Activated B cell treated with CpG ODN at 0.5 μM for 24 hours (primary cell): ENCODE data around the gene C19orf53. TPM values are rescaled to one million over a fixed set of nuclear protein-coding genes. Genes with fewer than 3 reads are reported as not detected.

ENCODE experiments used
- ATAC-seq: fragments of 200-7000 bp; cut with Tn5 transposase; one replicate; pipeline ENCODE4 v1.10.0; 2021; ENCODE audit warnings: low read depth, mild to moderate bottlenecking, moderate library complexity
- CTCF ChIA-PET: fragments of 350-600 bp; sonication (Branson Sonifier 250); formaldehyde crosslinking; loops from one replicate; lab custom pipeline; 2021; ENCODE audit warnings: antibody characterized with exemption; lab: Charles Lee
- POLR2A ChIA-PET: fragments of 350-600 bp; sonication (Branson Sonifier 250); formaldehyde crosslinking; loops from one replicate; lab custom pipeline; 2021; ENCODE audit warnings: antibody characterized with exemption; lab: Charles Lee
- DNase-seq: peaks from one replicate; pipeline ENCODE4 v3.0.0; 2022
- H3K27ac Mint-ChIP-seq: one replicate; pipeline ENCODE4 v1.8.0; 2020; ENCODE audit warnings: mixed read lengths
- H3K27me3 Mint-ChIP-seq: one replicate; pipeline ENCODE4 v1.8.0; 2021; ENCODE audit warnings: mixed read lengths
- H3K36me3 Mint-ChIP-seq: one replicate; pipeline ENCODE4 v1.8.0; 2021; ENCODE audit warnings: low read depth, mixed read lengths
- H3K4me1 Mint-ChIP-seq: one replicate; pipeline ENCODE4 v1.8.0; 2021; ENCODE audit warnings: mixed read lengths
- H3K4me3 Mint-ChIP-seq: one replicate; pipeline ENCODE4 v1.8.0; 2020; ENCODE audit warnings: mild to moderate bottlenecking, mixed read lengths
- H3K9me3 Mint-ChIP-seq: one replicate; pipeline ENCODE4 v1.8.0; 2020; ENCODE audit warnings: mixed read lengths
- intact Hi-C: fragments of 100-400 bp; cut with micrococcal nuclease; formaldehyde crosslinking; loops from one replicate; pipeline ENCODE4 v1.15.1; 2024
- total RNA-seq: library from RNA; stranded (reverse); gene quantifications from 2 replicates; pipeline ENCODE4 v1.2.3, GENCODE V29; 2022
- TF ChIP-seq, protein P1 (sequence below): fragments of 200-600 bp; IDR thresholded peaks from one replicate; pipeline ENCODE4 v1.8.0; 2022; ENCODE audit warnings: antibody characterized with exemption, mild to moderate bottlenecking

The C19orf53 gene
- total RNA-seq, 1 donor from 2014 or later = 74.9 TPM

GRCh38 chr19:13795595-13796300 lies 21.5 kb downstream of the C19orf53 start:
- H3K36me3 Mint-ChIP-seq = no peaks in the 10 kb centered on the region
- peak overlapping the region; percentile 98 for H3K4me3 Mint-ChIP-seq
- H3K27me3 Mint-ChIP-seq = no peaks in the 10 kb centered on the region
- H3K27ac Mint-ChIP-seq = peak overlapping the region; percentile 77
- ATAC-seq = peak; percentile 34
- no peak for DNase-seq
- ChIA-PET POLR2A (interaction anchor here (0.6 to 2.5 kb wide), 21 partner anchors 8 to 722 kb away, joined by 3 to 29 read pairs (median 5); partner anchors contain the start of genes C19orf53, DNAJB1 and IL27RA), CTCF (interaction anchor here (1.6 to 2.1 kb wide), 3 partner anchors 12 to 67 kb away, joined by 6 to 11 read pairs (median 9); no protein-coding TSS in a partner anchor)
- H3K4me1 Mint-ChIP-seq = peaks cover 27% of the 10 kb centered on the region
- TF ChIP-seq, protein P1, sequence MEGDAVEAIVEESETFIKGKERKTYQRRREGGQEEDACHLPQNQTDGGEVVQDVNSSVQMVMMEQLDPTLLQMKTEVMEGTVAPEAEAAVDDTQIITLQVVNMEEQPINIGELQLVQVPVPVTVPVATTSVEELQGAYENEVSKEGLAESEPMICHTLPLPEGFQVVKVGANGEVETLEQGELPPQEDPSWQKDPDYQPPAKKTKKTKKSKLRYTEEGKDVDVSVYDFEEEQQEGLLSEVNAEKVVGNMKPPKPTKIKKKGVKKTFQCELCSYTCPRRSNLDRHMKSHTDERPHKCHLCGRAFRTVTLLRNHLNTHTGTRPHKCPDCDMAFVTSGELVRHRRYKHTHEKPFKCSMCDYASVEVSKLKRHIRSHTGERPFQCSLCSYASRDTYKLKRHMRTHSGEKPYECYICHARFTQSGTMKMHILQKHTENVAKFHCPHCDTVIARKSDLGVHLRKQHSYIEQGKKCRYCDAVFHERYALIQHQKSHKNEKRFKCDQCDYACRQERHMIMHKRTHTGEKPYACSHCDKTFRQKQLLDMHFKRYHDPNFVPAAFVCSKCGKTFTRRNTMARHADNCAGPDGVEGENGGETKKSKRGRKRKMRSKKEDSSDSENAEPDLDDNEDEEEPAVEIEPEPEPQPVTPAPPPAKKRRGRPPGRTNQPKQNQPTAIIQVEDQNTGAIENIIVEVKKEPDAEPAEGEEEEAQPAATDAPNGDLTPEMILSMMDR = no peak
- intact Hi-C loops = loop anchor here (1.0 to 10.0 kb wide), 7 partner anchors 21 to 342 kb away; partner anchors contain the start of genes ASF1B, C19orf53, MRI1 and PRKACA
- H3K9me3 Mint-ChIP-seq = no peaks in the 10 kb centered on the region

GRCh38 chr19:13796301-13797057 lies 22.2 kb downstream of the C19orf53 start:
- peak overlapping the region; percentile 83 for H3K4me3 Mint-ChIP-seq
- intact Hi-C loops = loop anchor here (5.0 to 10.0 kb wide), 2 partner anchors 318 to 341 kb away; partner anchors contain the start of genes ASF1B and PRKACA
- TF ChIP-seq, protein P1 = no peak
- DNase-seq (no peak), ATAC-seq (no peak)
- H3K4me1 Mint-ChIP-seq = peaks cover 27% of the 10 kb centered on the region
- no peaks in the 10 kb centered on the region for H3K36me3 Mint-ChIP-seq
- POLR2A ChIA-PET = interaction anchor here (0.5 to 2.5 kb wide), 9 partner anchors 9 to 65 kb away, joined by 3 to 29 read pairs (median 7); partner anchors contain the start of gene C19orf53
- no peaks in the 10 kb centered on the region for H3K27me3 Mint-ChIP-seq
- no peaks in the 10 kb centered on the region for H3K9me3 Mint-ChIP-seq
- H3K27ac Mint-ChIP-seq = peak overlapping the region; percentile 77
- CTCF ChIA-PET = interaction anchor here (1.6 to 2.1 kb wide), 2 partner anchors 12 to 39 kb away, joined by 6 to 9 read pairs; no protein-coding TSS in a partner anchor

- POLR2A ChIA-PET = interaction anchor here (0.9 to 2.0 kb wide), 6 partner anchors 9 to 65 kb away, joined by 3 to 11 read pairs (median 6); no protein-coding TSS in a partner anchor
- Mint-ChIP-seq H3K4me1 (peaks cover 27% of the 10 kb centered on the region), H3K27ac (peak overlapping the region; percentile 77), H3K27me3 (no peaks in the 10 kb centered on the region), H3K4me3 (peak overlapping the region; percentile 83), H3K9me3 (no peaks in the 10 kb centered on the region), H3K36me3 (no peaks in the 10 kb centered on the region)
- DNase-seq (no peak), ATAC-seq (no peak)
- CTCF ChIA-PET = interaction anchor here (1.3 to 2.1 kb wide), 3 partner anchors 13 to 38 kb away, joined by 3 to 9 read pairs (median 6); partner anchors contain the start of gene MRI1
- intact Hi-C loops = loop anchor here (5.0 to 10.0 kb wide), 2 partner anchors 318 to 340 kb away; partner anchors contain the start of genes ASF1B and PRKACA
- TF ChIP-seq, protein P1 = no peak
Measured at GRCh38 chr19:13797058-13797440, 22.8 kb downstream of the C19orf53 start.

- Mint-ChIP-seq H3K27ac (no peak overlapping the region), H3K4me1 (peaks cover 27% of the 10 kb centered on the region), H3K4me3 (no peak overlapping the region), H3K27me3 (no peaks in the 10 kb centered on the region), H3K9me3 (no peaks in the 10 kb centered on the region), H3K36me3 (no peaks in the 10 kb centered on the region)
- TF ChIP-seq, protein P1 = no peak
- no peak for DNase-seq
- CTCF ChIA-PET = interaction anchor here (0.6 to 2.1 kb wide), 3 partner anchors 33 to 166 kb away, joined by 3 to 9 read pairs (median 3); partner anchors contain the start of gene MRI1
- ATAC-seq = no peak
- intact Hi-C loops = loop anchor here (5.0 to 10.0 kb wide), 2 partner anchors 317 to 339 kb away; partner anchors contain the start of genes ASF1B and PRKACA
- POLR2A ChIA-PET = interaction anchor here (0.6 to 2.0 kb wide), 6 partner anchors 10 to 64 kb away, joined by 3 to 11 read pairs (median 5); no protein-coding TSS in a partner anchor
Measured at GRCh38 chr19:13797870-13798269, 23.6 kb downstream of the C19orf53 start.
